Testis (tissue), 3 donors: ENCODE results near the gene TRABD2B. TPM values are rescaled to one million over a fixed set of nuclear protein-coding genes. Genes with fewer than 3 reads are reported as not detected.

ENCODE experiments used
- DNase-seq: peaks from one replicate; pipeline ENCODE4 v3.0.0-alpha.2; 2019
- H3K27ac ChIP-seq, 2 donors: fragments of 200-600 bp; sonication (generic); one replicate each; pipeline ENCODE4 v1.5.1; 2019
- H3K27me3 ChIP-seq: fragments of 200-600 bp; sonication (generic); one replicate; pipeline ENCODE4 v1.5.1; 2019
- H3K36me3 ChIP-seq: fragments of 200-600 bp; sonication (generic); one replicate; pipeline ENCODE4 v1.5.1; 2017; ENCODE audit warnings: low read depth; ENCODE audit errors: missing control alignments
- H3K4me1 ChIP-seq: fragments of 200-600 bp; sonication (generic); one replicate; pipeline ENCODE4 v1.5.1; 2019
- H3K4me3 ChIP-seq, 2 donors: fragments of 200-600 bp; sonication (generic); one replicate each; pipeline ENCODE4 v1.5.1; 2017 to 2019
- H3K9me3 ChIP-seq: fragments of 200-600 bp; sonication (generic); one replicate; pipeline ENCODE4 v1.5.1; 2017
- POLR2A ChIP-seq: fragments of 450-650 bp; IDR thresholded peaks from one replicate; pipeline ENCODE4 v1.6.1; 2017; ENCODE audit warnings: antibody characterized with exemption, mild to moderate bottlenecking, moderate library complexity
- WGBS, 2 donors: methylation state at CpG; one replicate each; pipeline ENCODE4 v1.1.5; 2018; 5-methylcytosine and 5-hydroxymethylcytosine counted together
- intact Hi-C: fragments of 100-400 bp; cut with DNase I; formaldehyde crosslinking; loops from one replicate; pipeline ENCODE4 v1.15.1; 2023; ENCODE audit warnings: low total_unique reads
- polyA plus RNA-seq: library from polyadenylated mRNA; stranded (reverse); fragments of 350-450 nt; fragmentation: Illumina TruSeq; extraction: RNeasy Lipid Tissue Mini Kit (QIAGEN cat#74804); gene quantifications from one replicate; pipeline ENCODE4 v1.2.3, GENCODE V29; 2014; ENCODE audit warnings: low read depth, low replicate concordance; ENCODE audit not compliant: insufficient read depth
- total RNA-seq, 2 donors: library from RNA; depleted of rRNA; stranded (reverse); fragments of >200 nt; gene quantifications; one replicate each; pipeline ENCODE4 v1.2.3, GENCODE V29; 2016
- TF ChIP-seq, protein P1 (sequence below), 3 experiments: fragments of 450-650 bp in 2 of 3; fragments of 200-600 bp in 1 of 3; sonication (generic) in 1 of 3; IDR thresholded peaks; one replicate each; pipeline ENCODE4 v1.5.1; 2016 to 2019; ENCODE audit warnings: antibody characterized with exemption in 3 of 3, mild to moderate bottlenecking in 2 of 3, moderate library complexity in 1 of 3

TRABD2B gene
- total and polyA plus RNA-seq, 3 donors from 2014 or later: 1.9 to 2.7 (median 2.0) TPM

DNA sequence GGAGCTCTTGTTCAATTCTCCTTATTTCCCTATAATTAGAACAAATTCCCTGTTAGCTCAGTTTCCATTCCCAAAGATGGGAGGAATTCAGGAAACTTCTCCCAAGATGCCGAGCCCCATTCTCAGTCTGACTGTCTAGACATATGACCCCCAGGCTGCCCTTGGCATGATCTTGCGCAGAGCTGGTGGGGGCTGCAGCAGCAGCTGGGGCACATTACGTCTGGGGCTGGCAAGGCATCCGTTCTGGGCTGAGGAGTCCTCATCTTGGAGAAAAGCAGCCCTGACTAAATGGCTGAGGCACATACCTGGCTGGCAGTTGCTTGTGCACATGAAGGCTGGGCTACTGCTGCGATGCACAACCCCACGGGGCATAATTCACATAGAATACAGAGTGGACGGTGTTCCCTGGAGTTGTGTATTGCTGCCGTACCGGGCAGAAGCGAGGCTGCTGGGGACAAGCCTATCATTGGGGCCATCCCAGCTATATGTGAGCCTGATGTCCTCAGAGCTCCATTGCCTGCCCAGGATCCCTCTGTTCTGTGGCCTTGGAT is 36.4 kb upstream of the TRABD2B start:
- 60 to 64% methylated on average over 6 to 10 of the region's 10 CpGs for WGBS, 2 donors
- intact Hi-C loops: no loop called here
- H3K9me3 ChIP-seq: no peaks in the 10 kb centered on the region
- H3K27ac ChIP-seq: no peak overlapping the region
- H3K4me3 ChIP-seq: no peak overlapping the region
- no peak for DNase-seq
- no peaks in the 10 kb centered on the region for H3K36me3 ChIP-seq
- no peaks in the 10 kb centered on the region for H3K27me3 ChIP-seq
- peaks cover 4% of the 10 kb centered on the region for H3K4me1 ChIP-seq
- TF ChIP-seq POLR2A: no peak
- TF ChIP-seq, protein P1, sequence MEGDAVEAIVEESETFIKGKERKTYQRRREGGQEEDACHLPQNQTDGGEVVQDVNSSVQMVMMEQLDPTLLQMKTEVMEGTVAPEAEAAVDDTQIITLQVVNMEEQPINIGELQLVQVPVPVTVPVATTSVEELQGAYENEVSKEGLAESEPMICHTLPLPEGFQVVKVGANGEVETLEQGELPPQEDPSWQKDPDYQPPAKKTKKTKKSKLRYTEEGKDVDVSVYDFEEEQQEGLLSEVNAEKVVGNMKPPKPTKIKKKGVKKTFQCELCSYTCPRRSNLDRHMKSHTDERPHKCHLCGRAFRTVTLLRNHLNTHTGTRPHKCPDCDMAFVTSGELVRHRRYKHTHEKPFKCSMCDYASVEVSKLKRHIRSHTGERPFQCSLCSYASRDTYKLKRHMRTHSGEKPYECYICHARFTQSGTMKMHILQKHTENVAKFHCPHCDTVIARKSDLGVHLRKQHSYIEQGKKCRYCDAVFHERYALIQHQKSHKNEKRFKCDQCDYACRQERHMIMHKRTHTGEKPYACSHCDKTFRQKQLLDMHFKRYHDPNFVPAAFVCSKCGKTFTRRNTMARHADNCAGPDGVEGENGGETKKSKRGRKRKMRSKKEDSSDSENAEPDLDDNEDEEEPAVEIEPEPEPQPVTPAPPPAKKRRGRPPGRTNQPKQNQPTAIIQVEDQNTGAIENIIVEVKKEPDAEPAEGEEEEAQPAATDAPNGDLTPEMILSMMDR (IDR thresholded peaks at IDR 0.05): no peak

DNA sequence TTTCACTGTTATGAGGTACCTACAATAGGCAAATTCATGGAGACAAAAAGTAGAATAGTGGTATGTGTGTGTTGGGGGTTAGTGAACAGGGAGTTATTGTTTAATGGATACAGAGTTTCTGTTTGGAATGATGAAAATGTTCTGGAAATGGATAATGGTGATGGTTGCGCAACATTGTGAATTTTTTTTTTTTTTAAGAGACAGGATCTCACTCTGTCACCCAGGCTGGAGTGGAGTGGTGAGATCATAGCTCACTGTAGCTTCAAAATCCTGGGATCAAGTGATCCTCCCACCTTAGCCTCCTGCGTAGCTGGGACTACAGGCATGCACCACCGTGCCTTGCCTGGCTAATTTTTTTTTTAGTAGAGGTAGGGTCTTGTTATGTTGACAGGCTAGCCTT is 34.5 kb upstream of the TRABD2B start:
- Histone ChIP-seq H3K27ac (peak overlapping the region; percentile 23 to 47), H3K36me3 (no peaks in the 10 kb centered on the region), H3K4me1 (peaks cover 4% of the 10 kb centered on the region), H3K27me3 (no peaks in the 10 kb centered on the region), H3K4me3 (no peak overlapping the region), H3K9me3 (no peaks in the 10 kb centered on the region)
- 39 to 70% methylated on average over 3 of the region's 3 CpGs for WGBS, 2 donors
- peak; percentile 52 for DNase-seq
- TF ChIP-seq POLR2A: no peak
- TF ChIP-seq, protein P1 (IDR thresholded peaks at IDR 0.05): no peak
- intact Hi-C loops: no loop called here

DNA sequence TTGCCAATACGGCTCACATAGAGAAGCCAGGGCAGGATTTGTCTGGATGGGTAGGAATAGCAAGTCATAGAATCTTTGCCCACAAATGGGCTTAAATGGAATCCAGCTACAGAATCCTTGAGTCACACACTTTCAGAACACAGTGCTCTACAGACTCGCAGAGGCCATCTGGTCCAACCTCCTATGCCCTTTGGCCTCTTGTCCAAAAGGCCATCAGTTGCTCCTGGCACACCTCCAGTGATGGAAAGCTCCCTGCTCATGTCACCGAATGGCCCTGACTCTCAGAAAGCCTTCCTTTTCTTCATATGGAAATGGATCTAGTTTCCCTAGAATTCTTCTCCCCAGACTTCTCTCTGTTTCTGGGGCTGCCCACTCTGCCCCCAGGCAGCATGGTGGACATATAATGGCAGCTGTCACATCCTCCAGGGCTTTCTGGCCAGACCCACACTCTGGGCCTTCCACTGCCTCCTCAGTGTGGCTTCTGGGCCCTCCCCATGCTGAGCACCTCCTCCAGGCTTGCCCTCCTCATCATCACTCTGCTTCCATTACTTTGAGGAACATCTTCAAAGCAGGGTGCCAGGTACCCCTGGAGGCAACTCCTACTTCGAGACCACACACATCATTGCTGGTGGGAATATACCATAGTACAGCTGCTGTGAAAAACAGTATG is 33.6 kb upstream of the TRABD2B start:
- H3K27ac ChIP-seq: no peak overlapping the region
- no peak for TF ChIP-seq POLR2A
- TF ChIP-seq, protein P1 (IDR thresholded peaks at IDR 0.05): no peak
- WGBS, 2 donors: 83 to 86% methylated on average over 3 to 4 of the region's 4 CpGs
- H3K4me3 ChIP-seq: no peak overlapping the region
- H3K4me1 ChIP-seq: peaks cover 4% of the 10 kb centered on the region
- no peaks in the 10 kb centered on the region for H3K27me3 ChIP-seq
- H3K9me3 ChIP-seq: no peaks in the 10 kb centered on the region
- no peaks in the 10 kb centered on the region for H3K36me3 ChIP-seq
- DNase-seq: no peak
- intact Hi-C loops: no loop called here

DNA sequence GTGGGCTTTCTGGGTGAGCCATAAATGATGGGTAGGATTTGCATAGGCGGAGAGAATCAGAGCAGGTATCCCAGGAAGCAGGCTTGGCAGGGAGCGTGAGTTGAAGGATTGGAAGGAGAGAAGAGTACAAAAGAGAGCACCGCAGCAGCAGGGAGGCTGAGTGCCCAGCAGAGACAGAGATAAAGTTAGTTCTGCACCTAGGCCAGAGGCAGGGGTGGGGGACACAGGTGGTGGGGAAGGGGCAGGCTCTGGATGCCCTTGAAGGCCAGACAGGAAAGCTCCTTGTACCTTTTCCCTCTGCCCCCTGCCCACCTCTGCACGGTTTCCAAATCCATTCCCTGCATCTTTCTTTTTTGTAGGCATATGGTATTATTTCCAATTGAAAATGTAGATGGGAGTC is 33.0 kb upstream of the TRABD2B start:
- Histone ChIP-seq H3K27me3 (no peaks in the 10 kb centered on the region), H3K4me3 (no peak overlapping the region), H3K36me3 (no peaks in the 10 kb centered on the region), H3K27ac (no peak overlapping the region), H3K9me3 (no peaks in the 10 kb centered on the region), H3K4me1 (peaks cover 4% of the 10 kb centered on the region)
- TF ChIP-seq POLR2A: no peak
- TF ChIP-seq, protein P1 (IDR thresholded peaks at IDR 0.05): no peak
- intact Hi-C loops: no loop called here
- 84 to 89% methylated on average over 4 of the region's 4 CpGs for WGBS, 2 donors
- no peak for DNase-seq
